ENCODE data around the gene BHLHA9.
A peak's percentile ranks its signal among the peaks of the same experiment; 100 is the strongest.
"Not testable (repeated sequence)": the region's sequence is repeated elsewhere in the genome, so short reads cannot be mapped to it uniquely, and the experiment has no call there.

The BHLHA9 gene

GRCh38 chr17:1270210-1271029 lies at the start of gene BHLHA9:
Gene BHLHA9 (plus strand): TSS chr17:1270444. CDS start chr17:1270564, 120 bp downstream.
- DNase-seq (ENCODE audit: low read depth in 1 of 2, low spot score in 1 of 2) = no peak

GRCh38 chr17:1221209-1221608 lies 49.0 kb upstream of the BHLHA9 start:
- no peak for DNase-seq (ENCODE audit: low read depth in 1 of 2, low spot score in 1 of 2)

GRCh38 chr17:1222321-1222720 lies 47.9 kb upstream of the BHLHA9 start:
- no peak for DNase-seq (ENCODE audit: low read depth in 1 of 2, low spot score in 1 of 2)

- no peak for DNase-seq (ENCODE audit: low read depth in 1 of 2, low spot score in 1 of 2)
Observed at GRCh38 chr17:1223662-1224061, 46.6 kb upstream of the BHLHA9 start.

- no peak for DNase-seq (ENCODE audit: low read depth in 1 of 2, low spot score in 1 of 2)
Observed at GRCh38 chr17:1224330-1224729, 45.9 kb upstream of the BHLHA9 start.

GRCh38 chr17:1226308-1226707 lies 43.9 kb upstream of the BHLHA9 start:
- DNase-seq (ENCODE audit: low read depth in 1 of 2, low spot score in 1 of 2) = no peak

- DNase-seq (ENCODE audit: low read depth in 1 of 2, low spot score in 1 of 2) = no peak
Observed at GRCh38 chr17:1227365-1227764, 42.9 kb upstream of the BHLHA9 start.

GRCh38 chr17:1227917-1228780 lies 42.1 kb upstream of the BHLHA9 start:
- DNase-seq (ENCODE audit: low read depth in 1 of 2, low spot score in 1 of 2) = peak in 1 of 2 donors; percentile 10

- DNase-seq (ENCODE audit: low read depth in 1 of 2, low spot score in 1 of 2) = no peak
Observed at GRCh38 chr17:1228781-1229348, 41.4 kb upstream of the BHLHA9 start.

GRCh38 chr17:1229349-1229899 lies 40.8 kb upstream of the BHLHA9 start:
- DNase-seq (ENCODE audit: low read depth in 1 of 2, low spot score in 1 of 2) = peak in 1 of 2 donors; percentile 25

GRCh38 chr17:1229900-1230501 lies 40.2 kb upstream of the BHLHA9 start:
- no peak for DNase-seq (ENCODE audit: low read depth in 1 of 2, low spot score in 1 of 2)

- DNase-seq (ENCODE audit: low read depth in 1 of 2, low spot score in 1 of 2) = no peak
Observed at GRCh38 chr17:1231456-1231855, 38.8 kb upstream of the BHLHA9 start.

- no peak for DNase-seq (ENCODE audit: low read depth in 1 of 2, low spot score in 1 of 2)
Observed at GRCh38 chr17:1232331-1232730, 37.9 kb upstream of the BHLHA9 start.

- no peak for DNase-seq (ENCODE audit: low read depth in 1 of 2, low spot score in 1 of 2)
Observed at GRCh38 chr17:1232786-1233185, 37.5 kb upstream of the BHLHA9 start.

- no peak for DNase-seq (ENCODE audit: low read depth in 1 of 2, low spot score in 1 of 2)
Observed at GRCh38 chr17:1234455-1234854, 35.8 kb upstream of the BHLHA9 start.

- DNase-seq (ENCODE audit: low read depth in 1 of 2, low spot score in 1 of 2) = no peak
Observed at GRCh38 chr17:1237471-1237870, 32.8 kb upstream of the BHLHA9 start.

GRCh38 chr17:1239210-1239609 lies 31.0 kb upstream of the BHLHA9 start:
- no peak for DNase-seq (ENCODE audit: low read depth in 1 of 2, low spot score in 1 of 2)

- not testable (repeated sequence) for DNase-seq (ENCODE audit: low read depth in 1 of 2, low spot score in 1 of 2)
Observed at GRCh38 chr17:1240426-1240825, 29.8 kb upstream of the BHLHA9 start.

- no peak for DNase-seq (ENCODE audit: low read depth in 1 of 2, low spot score in 1 of 2)
Observed at GRCh38 chr17:1241929-1242328, 28.3 kb upstream of the BHLHA9 start.

- DNase-seq (ENCODE audit: low read depth in 1 of 2, low spot score in 1 of 2) = no peak
Observed at GRCh38 chr17:1244606-1245012, 25.6 kb upstream of the BHLHA9 start.
